H1 (cell line): ENCODE measurements around the gene CLN6. TPM values are rescaled to one million over a fixed set of nuclear protein-coding genes. Genes with fewer than 3 reads are reported as not detected.

Source experiments
- CTCF ChIA-PET: fragments of 300-600 bp; sonication (Branson Sonifier 250); formaldehyde crosslinking; loops from one replicate; lab custom pipeline; 2021; ENCODE audit not compliant: partially characterized antibody; lab: Charles Lee
- POLR2A ChIA-PET: fragments of 300-600 bp; sonication (Branson Sonifier 250); formaldehyde crosslinking; loops from one replicate; lab custom pipeline; 2021; ENCODE audit warnings: inconsistent platforms; ENCODE audit not compliant: partially characterized antibody; lab: Charles Lee
- DNase-seq, 2 experiments: peaks; one replicate each; pipeline versions ENCODE4 v3.0.0 to v3.0.0-alpha.2; 2010 to 2022; ENCODE audit warnings: low spot score in 2 of 2, low read depth in 1 of 2, mixed read lengths in 1 of 2
- FAIRE-seq: peaks from 2 replicates; lab custom pipeline; 2011; peaks lifted over from hg19 to GRCh38; lab: Jason Lieb, UNC
- H2AFZ ChIP-seq: 2 replicates; pipeline ENCODE4 v1.8.1; 2012; ENCODE audit warnings: low read length, inconsistent platforms
- H2AK5ac ChIP-seq: 2 replicates; pipeline ENCODE4 v1.6.1; 2013; ENCODE audit warnings: low read depth, low read length
- H2BK120ac ChIP-seq: replicated peaks from 2 replicates; pipeline ENCODE3; 2013; ENCODE audit warnings: low read depth, low read length, inconsistent platforms
- H2BK12ac ChIP-seq: 2 replicates; pipeline ENCODE4 v1.6.1; 2013; ENCODE audit warnings: low read depth, low read length
- H2BK15ac ChIP-seq: 2 replicates; pipeline ENCODE4 v1.6.1; 2013; ENCODE audit warnings: low read length
- H2BK20ac ChIP-seq: 2 replicates; pipeline ENCODE4 v1.6.1; 2013; ENCODE audit warnings: low read length
- H2BK5ac ChIP-seq: 2 replicates; pipeline ENCODE4 v1.6.1; 2013; ENCODE audit warnings: low read depth, low read length
- H3K14ac ChIP-seq: 2 replicates; pipeline ENCODE4 v1.6.1; 2013; ENCODE audit warnings: inconsistent platforms; ENCODE audit not compliant: insufficient read length
- H3K18ac ChIP-seq: 2 replicates; pipeline ENCODE4 v1.6.1; 2013; ENCODE audit warnings: low read length; ENCODE audit errors: extremely low read depth
- H3K23ac ChIP-seq: 2 replicates; pipeline ENCODE4 v1.6.1; 2013; ENCODE audit warnings: inconsistent platforms; ENCODE audit not compliant: insufficient read length
- H3K23me2 ChIP-seq: 2 replicates; pipeline ENCODE4 v1.6.1; 2013; ENCODE audit warnings: low read depth, low read length
- H3K27ac ChIP-seq: 2 replicates; pipeline ENCODE4 v1.6.1; 2011; ENCODE audit warnings: low read depth, low read length, inconsistent platforms
- H3K27me3 ChIP-seq, 4 experiments: replicated peaks in 1 of 4; 1 replicate in 1 of 4; 2 replicates in 3 of 4; pipeline versions ENCODE4 v1.6.1 to v1.8.1; 2011 to 2013; ENCODE audit warnings: low read length in 3 of 4, mild to moderate bottlenecking in 3 of 4, inconsistent platforms in 2 of 4, mixed read lengths in 2 of 4, moderate library complexity in 1 of 4; ENCODE audit not compliant: control insufficient read depth in 3 of 4, insufficient read depth in 3 of 4; ENCODE audit errors: extremely low read depth in 1 of 4
- H3K36me3 ChIP-seq, 4 experiments: 2 replicates each; pipeline versions ENCODE4 v1.6.1 to v1.8.1; 2011 to 2013; ENCODE audit warnings: mild to moderate bottlenecking in 4 of 4, low read length in 3 of 4, moderate library complexity in 2 of 4, control low read depth in 1 of 4, inconsistent platforms in 1 of 4; ENCODE audit not compliant: insufficient read depth in 4 of 4, control insufficient read depth in 2 of 4
- H3K4ac ChIP-seq: replicated peaks from 2 replicates; pipeline ENCODE3; 2013; ENCODE audit warnings: low read length, low read depth, mixed read lengths, inconsistent platforms; ENCODE audit not compliant: insufficient read length
- H3K4me1 ChIP-seq, 4 experiments: replicated peaks in 1 of 4; 1 replicate in 1 of 4; 2 replicates in 3 of 4; pipeline versions ENCODE4 v1.6.1 to v1.8.1; 2011 to 2013; ENCODE audit warnings: low read length in 3 of 4, inconsistent platforms in 2 of 4, mixed read lengths in 1 of 4; ENCODE audit not compliant: insufficient read depth in 4 of 4, control insufficient read depth in 3 of 4
- H3K4me2 ChIP-seq, 2 experiments: 2 replicates each; pipeline versions ENCODE4 v1.6.1 to v1.8.1; 2011 to 2013; ENCODE audit warnings: low read depth in 2 of 2, low read length in 2 of 2, control low read depth in 1 of 2, inconsistent platforms in 1 of 2, mild to moderate bottlenecking in 1 of 2; ENCODE audit not compliant: insufficient read depth in 1 of 2
- H3K4me3 ChIP-seq, 4 experiments: fragments of 200-600, 300-600 bp in 1 of 4; sonication (generic), shearing (Covaris generic), sonication (Bioruptor Twin) in 1 of 4; 2 replicates each; pipeline versions ENCODE4 v1.5.1 to v1.8.1; 2011 to 2016; ENCODE audit warnings: low read length in 4 of 4, low read depth in 3 of 4, control low read depth in 2 of 4, inconsistent platforms in 2 of 4, mild to moderate bottlenecking in 2 of 4, mixed read lengths in 1 of 4, moderate library complexity in 1 of 4; ENCODE audit not compliant: insufficient read depth in 2 of 4; ENCODE audit errors: extremely low read depth in 1 of 4
- H3K56ac ChIP-seq: replicated peaks from 2 replicates; pipeline ENCODE3; 2013; ENCODE audit warnings: low read depth, mild to moderate bottlenecking, mixed read lengths, low read length, inconsistent platforms; ENCODE audit not compliant: insufficient read length
- H3K79me1 ChIP-seq: 2 replicates; pipeline ENCODE4 v1.6.1; 2013; ENCODE audit warnings: low read depth, low read length, control low read depth
- H3K79me2 ChIP-seq, 2 experiments: 2 replicates each; pipeline versions ENCODE4 v1.6.1 to v1.8.1; 2012 to 2013; ENCODE audit warnings: low read length in 2 of 2, mild to moderate bottlenecking in 2 of 2, inconsistent platforms in 1 of 2; ENCODE audit not compliant: insufficient read depth in 2 of 2, control insufficient read depth in 1 of 2
- H3K9ac ChIP-seq, 4 experiments: replicated peaks in 1 of 4; 1 replicate in 1 of 4; 2 replicates in 3 of 4; pipeline versions ENCODE4 v1.6.1 to v1.8.1; 2011 to 2013; ENCODE audit warnings: low read depth in 3 of 4, low read length in 3 of 4, control low read depth in 2 of 4, mild to moderate bottlenecking in 2 of 4, moderate library complexity in 2 of 4, inconsistent platforms in 1 of 4; ENCODE audit errors: extremely low read depth in 1 of 4
- H3K9me3 ChIP-seq, 2 experiments: 2 replicates each; pipeline versions ENCODE4 v1.6.1 to v1.8.1; 2012 to 2013; ENCODE audit warnings: mild to moderate bottlenecking in 2 of 2, moderate library complexity in 2 of 2, control low read depth in 1 of 2, inconsistent platforms in 1 of 2, low read depth in 1 of 2, low read length in 1 of 2, mixed read lengths in 1 of 2; ENCODE audit not compliant: insufficient read depth in 2 of 2
- H4K20me1 ChIP-seq, 2 experiments: replicated peaks in 1 of 2; 2 replicates each; pipeline versions ENCODE3 to v1.8.1; 2011 to 2013; ENCODE audit warnings: inconsistent platforms in 2 of 2, low read length in 2 of 2, mild to moderate bottlenecking in 1 of 2; ENCODE audit not compliant: insufficient read depth in 2 of 2, control insufficient read depth in 1 of 2
- H4K5ac ChIP-seq: 2 replicates; pipeline ENCODE4 v1.6.1; 2013; ENCODE audit warnings: low read length, low read depth, mixed read lengths, inconsistent platforms; ENCODE audit not compliant: insufficient read length
- H4K8ac ChIP-seq: 2 replicates; pipeline ENCODE4 v1.8.0; 2013; ENCODE audit warnings: mild to moderate bottlenecking, moderate library complexity, low read length, inconsistent platforms; ENCODE audit not compliant: insufficient read depth; ENCODE audit errors: extremely low read depth
- H4K91ac ChIP-seq: replicated peaks from 2 replicates; pipeline ENCODE3; 2013; ENCODE audit warnings: low read length, mixed read lengths, inconsistent platforms; ENCODE audit not compliant: insufficient read length
- EGR1 ChIP-seq: IDR thresholded peaks from 2 replicates; pipeline ENCODE4 v1.6.1; 2011; ENCODE audit warnings: low read depth, low read length, borderline replicate concordance
- EZH2 ChIP-seq: fragments of 200-600 bp; sonication (generic); IDR thresholded peaks from 2 replicates; pipeline ENCODE4 v1.7.1; 2012; ENCODE audit warnings: low read depth, mild to moderate bottlenecking, moderate library complexity, low read length, inconsistent platforms; ENCODE audit not compliant: severe bottlenecking
- GABPA ChIP-seq: IDR thresholded peaks from 2 replicates; pipeline ENCODE4 v1.6.1; 2011; ENCODE audit warnings: mild to moderate bottlenecking, low read length, moderate library complexity, borderline replicate concordance; ENCODE audit not compliant: insufficient read depth
- KDM1A ChIP-seq: fragments of 200-600, 300-600 bp; sonication (generic); IDR thresholded peaks from 2 replicates; pipeline ENCODE4 v1.7.1; 2016; ENCODE audit warnings: mild to moderate bottlenecking, low read length, borderline replicate concordance
- POLR2A ChIP-seq, 2 experiments: IDR thresholded peaks; 1 replicate in 1 of 2; 2 replicates in 1 of 2; pipeline ENCODE4 v1.6.1; 2011; ENCODE audit warnings: low read depth in 2 of 2, low read length in 2 of 2, mild to moderate bottlenecking in 2 of 2; ENCODE audit errors: control extremely low read depth in 1 of 2
- SIN3A ChIP-seq, 2 experiments: IDR thresholded peaks in 1 of 2; conservative IDR thresholded peaks in 1 of 2; 2 replicates each; pipeline ENCODE4 v1.6.1; 2011 to 2012; ENCODE audit warnings: low read length in 2 of 2, improper control_type of control experiment in 1 of 2, low read depth in 1 of 2, mild to moderate bottlenecking in 1 of 2
- SP1 ChIP-seq: IDR thresholded peaks from 2 replicates; pipeline ENCODE4 v1.6.1; 2011; ENCODE audit warnings: low read depth, low read length
- TAF7 ChIP-seq: optimal IDR thresholded peaks from 2 replicates; pipeline ENCODE3; 2011; ENCODE audit warnings: low read depth, mild to moderate bottlenecking, inconsistent platforms, low read length, moderate library complexity, borderline replicate concordance
- WGBS, 2 experiments: shearing (Covaris generic) in 1 of 2; methylation state at CpG; one replicate each; pipeline versions ENCODE4 v1.1.6 to v1.1.7; 2013 to 2015; ENCODE audit warnings: low lambda C conversion rate in 2 of 2, mixed read lengths in 2 of 2, inconsistent platforms in 1 of 2, low coverage in 1 of 2, missing lambda C conversion rate in 1 of 2; ENCODE audit not compliant: insufficient replicate concordance in 2 of 2, insufficient coverage in 1 of 2, insufficient read length in 1 of 2; ENCODE audit errors: extremely low coverage in 1 of 2, missing lambda C conversion rate in 1 of 2; 5-methylcytosine and 5-hydroxymethylcytosine counted together
- polyA plus RNA-seq, 7 experiments: library from polyadenylated mRNA; depleted of rRNA in 3 of 7; stranded (reverse) in 5 of 7; unstranded in 2 of 7; fragments of >200 nt in 5 of 7; fragments of 200-250 nt in 2 of 7; gene quantifications; 1 replicate in 5 of 7; 2 replicates in 1 of 7; 4 replicates in 1 of 7; pipeline versions ENCODE4 v1.2.1 to v1.2.3, GENCODE V29; 2011 to 2013; ENCODE audit warnings: missing spikeins in 2 of 7, mixed read lengths in 2 of 7
- total RNA-seq: library from RNA; stranded (reverse); fragmentation: NEBNext Ultra II Directional; extraction: Animal tissue kit (Norgen Biotek cat#: 25700); gene quantifications from 2 replicates; pipeline ENCODE4 v1.2.1, GENCODE V29; 2021

Gene CLN6
- total and polyA plus RNA-seq, 2 of the 8 experiments (the other 6 are each of a cell fraction or from before 2014, with no cell fraction given), result 60.0 to 137 TPM

DNA sequence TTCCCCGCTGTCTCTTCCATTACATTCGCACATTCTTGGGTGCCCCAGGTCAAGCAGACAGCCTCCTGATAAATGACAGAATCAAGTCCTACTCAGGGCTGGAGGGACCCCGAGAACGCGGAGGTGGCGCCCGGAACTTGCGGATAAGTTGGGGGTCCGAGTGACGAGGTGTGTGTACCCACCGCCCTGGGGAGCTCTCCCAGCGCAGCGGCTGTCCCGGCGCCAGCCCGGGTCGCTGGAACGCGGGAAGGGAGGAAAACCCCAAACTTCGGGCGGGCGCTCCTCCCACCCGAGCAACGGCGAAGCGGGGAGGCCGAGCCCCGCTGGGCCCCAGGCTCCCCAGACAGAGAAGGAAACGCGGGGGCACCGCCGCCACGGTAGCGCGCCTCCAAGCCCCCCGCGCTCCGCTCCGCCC is 550 bp downstream of the CLN6 start:
- Histone ChIP-seq H3K4ac (no peak overlapping the region), H4K5ac (peak overlapping the region; percentile 29), H3K4me2 (peak overlapping the region; percentile 97), H3K27ac (peak overlapping the region; percentile 90), H2BK15ac (no peak overlapping the region), H3K79me2 (peaks cover 24 to 50% of the 10 kb centered on the region in 2 experiments), H3K4me3 (peak overlapping the region; percentile 51 to 92 (median 78)), H3K56ac (peak overlapping the region; percentile 44), H3K79me1 (peaks cover 22% of the 10 kb centered on the region), H2AFZ (no peak overlapping the region), H3K4me1 (peaks cover 7 to 17% (median 11%) of the 10 kb centered on the region in 4 experiments), H4K20me1 (peaks cover 4 to 8% of the 10 kb centered on the region in 2 experiments), H2BK5ac (0 out of 2 replicates have a peak overlapping the region, but pooled peaks have one; percentile 36), H3K36me3 (no peaks in the 10 kb centered on the region), H3K27me3 (peaks cover 0 to 2% (median 0%) of the 10 kb centered on the region in 4 experiments; a peak in 1 of 7 replicates), H3K9me3 (no peaks in the 10 kb centered on the region), H3K23me2 (peaks cover 13% of the 10 kb centered on the region), H3K18ac (peak overlapping the region; percentile 75; the same call in 1 of the 2 replicates), H3K9ac (peak overlapping the region; percentile 70 to 100 (median 95)), H2BK12ac (no peak overlapping the region), H3K14ac (no peak overlapping the region), H2BK20ac (no peak overlapping the region), H3K23ac (no peak overlapping the region), H2AK5ac (no peak overlapping the region), H4K8ac (peak overlapping the region; percentile 98), H4K91ac (no peak overlapping the region), H2BK120ac (no peak overlapping the region)
- POLR2A ChIA-PET, result interaction anchor here (0.5 to 4.6 kb wide), 20 partner anchors 11 to 401 kb away, joined by 3 to 38 read pairs (median 4); partner anchors contain the start of gene FEM1B
- TF ChIP-seq SIN3A (conservative IDR thresholded peaks at IDR 0.05 in 1 of 2, IDR thresholded peaks at IDR 0.05 in 1 of 2; ENCODE audit: low read depth in 1 of 2, low read length in 2 of 2), result 0 out of 4 replicates have a peak, but pooled peaks of 1 of the 2 experiments have one; percentile 35
- TF ChIP-seq SP1, result no peak
- TF ChIP-seq EGR1, result 0 out of 2 replicates have a peak, but pooled peaks have one; percentile 5
- TF ChIP-seq POLR2A (IDR thresholded peaks at IDR 0.05; ENCODE audit: control extremely low read depth in 1 of 2, low read depth in 2 of 2, low read length in 2 of 2), result no peak
- no peak for TF ChIP-seq EZH2
- TF ChIP-seq KDM1A, result no peak
- TF ChIP-seq TAF7, result no peak
- TF ChIP-seq GABPA, result 0 out of 2 replicates have a peak, but pooled peaks have one; percentile 65
- FAIRE-seq (no peak), DNase-seq (no peak)
- CTCF ChIA-PET, result interaction anchor here (1.4 to 3.9 kb wide), 5 partner anchors 10 to 77 kb away, joined by 3 to 20 read pairs (median 11); no protein-coding TSS in a partner anchor
- 2% methylated on average over 28 of the region's 39 CpGs; no CpG with 5 or more reads in 1 of the 2 experiments for WGBS, 2 experiments
